Measurements from ENCODE around the gene RYR2. TPM values are rescaled to one million over a fixed set of nuclear protein-coding genes. Genes with fewer than 3 reads are reported as not detected.

RYR2 gene
- total and polyA plus RNA-seq, 9 donors = 2.3 to 4.7 (median 3.3) TPM

GRCh38 chr1:237542525-237543418 is 500.8 kb downstream of the RYR2 start:
- H3K4me3 ChIP-seq (ENCODE audit: low read length) = no peak overlapping the region
- WGBS (ENCODE audit: insufficient coverage) = 54% methylated on average over 3 of the region's 5 CpGs
- H3K27ac ChIP-seq (ENCODE audit: low read length) = no peak overlapping the region
- no peaks in the 10 kb centered on the region for H3K9me3 ChIP-seq (replicated peaks; ENCODE audit: control insufficient read depth, low read depth, low read length)
- H3K27me3 ChIP-seq (ENCODE audit: control insufficient read depth, insufficient read depth, low read length) = no peaks in the 10 kb centered on the region
- H3K36me3 ChIP-seq (ENCODE audit: control insufficient read depth, insufficient read depth, low read length) = no peaks in the 10 kb centered on the region
- H3K4me1 ChIP-seq (ENCODE audit: control insufficient read depth, insufficient read depth, low read length) = no peaks in the 10 kb centered on the region
- no peak for DNase-seq

GRCh38 chr1:237553078-237553477 is 511.1 kb downstream of the RYR2 start:
- DNase-seq = no peak
- no peaks in the 10 kb centered on the region for H3K36me3 ChIP-seq (ENCODE audit: control insufficient read depth, insufficient read depth, low read length)

GRCh38 chr1:237556911-237557310 is 514.9 kb downstream of the RYR2 start:
- DNase-seq = peak; percentile 4
- no peaks in the 10 kb centered on the region for H3K9me3 ChIP-seq (replicated peaks; ENCODE audit: control insufficient read depth, low read depth, low read length)
- no peaks in the 10 kb centered on the region for H3K4me1 ChIP-seq (ENCODE audit: control insufficient read depth, insufficient read depth, low read length)
- no peaks in the 10 kb centered on the region for H3K36me3 ChIP-seq (ENCODE audit: control insufficient read depth, insufficient read depth, low read length)
- H3K27ac ChIP-seq (ENCODE audit: low read length) = no peak overlapping the region
- WGBS (ENCODE audit: insufficient coverage) = 67% methylated on average over 1 of the region's 3 CpGs
- H3K4me3 ChIP-seq (ENCODE audit: low read length) = no peak overlapping the region
- H3K27me3 ChIP-seq (ENCODE audit: control insufficient read depth, insufficient read depth, low read length) = no peaks in the 10 kb centered on the region

More at GRCh38 chr1:237553078-237553477, 511.1 kb downstream of the RYR2 start:
- H3K4me3 ChIP-seq (ENCODE audit: low read length) = no peak overlapping the region
- no peaks in the 10 kb centered on the region for H3K4me1 ChIP-seq (ENCODE audit: control insufficient read depth, insufficient read depth, low read length)
- no CpG with 5 or more reads among the region's 1 CpG for WGBS (ENCODE audit: insufficient coverage)
- no peaks in the 10 kb centered on the region for H3K9me3 ChIP-seq (replicated peaks; ENCODE audit: control insufficient read depth, low read depth, low read length)
- H3K27ac ChIP-seq (ENCODE audit: low read length) = no peak overlapping the region
- H3K27me3 ChIP-seq (ENCODE audit: control insufficient read depth, insufficient read depth, low read length) = no peaks in the 10 kb centered on the region

GRCh38 chr1:237562242-237562823 is 520.3 kb downstream of the RYR2 start:
- peak; percentile 79 for DNase-seq
- H3K36me3 ChIP-seq (ENCODE audit: control insufficient read depth, insufficient read depth, low read length) = no peaks in the 10 kb centered on the region
- H3K4me1 ChIP-seq (ENCODE audit: control insufficient read depth, insufficient read depth, low read length) = no peaks in the 10 kb centered on the region
- H3K4me3 ChIP-seq (ENCODE audit: low read length) = no peak overlapping the region
- H3K9me3 ChIP-seq (replicated peaks; ENCODE audit: control insufficient read depth, low read depth, low read length) = no peaks in the 10 kb centered on the region
- 100% methylated on average over 1 of the region's 4 CpGs for WGBS (ENCODE audit: insufficient coverage)
- H3K27me3 ChIP-seq (ENCODE audit: control insufficient read depth, insufficient read depth, low read length) = no peaks in the 10 kb centered on the region
- H3K27ac ChIP-seq (ENCODE audit: low read length) = no peak overlapping the region

GRCh38 chr1:237565236-237565635 is 523.3 kb downstream of the RYR2 start:
- H3K27ac ChIP-seq (ENCODE audit: low read length) = no peak overlapping the region
- 54% methylated on average over 5 of the region's 7 CpGs for WGBS (ENCODE audit: insufficient coverage)
- no peak overlapping the region for H3K4me3 ChIP-seq (ENCODE audit: low read length)
- no peaks in the 10 kb centered on the region for H3K4me1 ChIP-seq (ENCODE audit: control insufficient read depth, insufficient read depth, low read length)
- no peak for DNase-seq
- no peaks in the 10 kb centered on the region for H3K36me3 ChIP-seq (ENCODE audit: control insufficient read depth, insufficient read depth, low read length)
- no peaks in the 10 kb centered on the region for H3K9me3 ChIP-seq (replicated peaks; ENCODE audit: control insufficient read depth, low read depth, low read length)
- H3K27me3 ChIP-seq (ENCODE audit: control insufficient read depth, insufficient read depth, low read length) = no peaks in the 10 kb centered on the region

- no peak for DNase-seq
- no peaks in the 10 kb centered on the region for H3K9me3 ChIP-seq (replicated peaks; ENCODE audit: control insufficient read depth, low read depth, low read length)
- no peaks in the 10 kb centered on the region for H3K4me1 ChIP-seq (ENCODE audit: control insufficient read depth, insufficient read depth, low read length)
- no peak overlapping the region for H3K4me3 ChIP-seq (ENCODE audit: low read length)
- 86% methylated on average over 14 of the region's 14 CpGs for WGBS (ENCODE audit: insufficient coverage)
- H3K27ac ChIP-seq (ENCODE audit: low read length) = no peak overlapping the region
- H3K36me3 ChIP-seq (ENCODE audit: control insufficient read depth, insufficient read depth, low read length) = no peaks in the 10 kb centered on the region
- H3K27me3 ChIP-seq (ENCODE audit: control insufficient read depth, insufficient read depth, low read length) = no peaks in the 10 kb centered on the region
These were observed 524.6 kb downstream of the RYR2 start for GRCh38 chr1:237566581-237566980.

- 96% methylated on average over 5 of the region's 9 CpGs for WGBS (ENCODE audit: insufficient coverage)
- Histone ChIP-seq H3K27me3 (ENCODE audit: control insufficient read depth, insufficient read depth, low read length) (no peaks in the 10 kb centered on the region), H3K4me1 (ENCODE audit: control insufficient read depth, insufficient read depth, low read length) (no peaks in the 10 kb centered on the region), H3K4me3 (ENCODE audit: low read length) (no peak overlapping the region), H3K27ac (ENCODE audit: low read length) (no peak overlapping the region), H3K9me3 (replicated peaks; ENCODE audit: control insufficient read depth, low read depth, low read length) (no peaks in the 10 kb centered on the region), H3K36me3 (ENCODE audit: control insufficient read depth, insufficient read depth, low read length) (no peaks in the 10 kb centered on the region)
- DNase-seq = no peak
These were observed 527.0 kb downstream of the RYR2 start for GRCh38 chr1:237568955-237569354.

GRCh38 chr1:237570530-237570929 is 528.5 kb downstream of the RYR2 start:
- no peaks in the 10 kb centered on the region for H3K9me3 ChIP-seq (replicated peaks; ENCODE audit: control insufficient read depth, low read depth, low read length)
- H3K4me1 ChIP-seq (ENCODE audit: control insufficient read depth, insufficient read depth, low read length) = no peaks in the 10 kb centered on the region
- no CpG with 5 or more reads among the region's 5 CpGs for WGBS (ENCODE audit: insufficient coverage)
- no peak overlapping the region for H3K4me3 ChIP-seq (ENCODE audit: low read length)
- H3K27ac ChIP-seq (ENCODE audit: low read length) = no peak overlapping the region
- no peak for DNase-seq
- no peaks in the 10 kb centered on the region for H3K27me3 ChIP-seq (ENCODE audit: control insufficient read depth, insufficient read depth, low read length)
- no peaks in the 10 kb centered on the region for H3K36me3 ChIP-seq (ENCODE audit: control insufficient read depth, insufficient read depth, low read length)

- no peak for DNase-seq
- H3K27ac ChIP-seq (ENCODE audit: low read length) = no peak overlapping the region
- no peaks in the 10 kb centered on the region for H3K36me3 ChIP-seq (ENCODE audit: control insufficient read depth, insufficient read depth, low read length)
- no peak overlapping the region for H3K4me3 ChIP-seq (ENCODE audit: low read length)
- 0% methylated on average over 1 of the region's 2 CpGs for WGBS (ENCODE audit: insufficient coverage)
- H3K4me1 ChIP-seq (ENCODE audit: control insufficient read depth, insufficient read depth, low read length) = no peaks in the 10 kb centered on the region
- H3K9me3 ChIP-seq (replicated peaks; ENCODE audit: control insufficient read depth, low read depth, low read length) = peaks cover 8% of the 10 kb centered on the region
- H3K27me3 ChIP-seq (ENCODE audit: control insufficient read depth, insufficient read depth, low read length) = no peaks in the 10 kb centered on the region
These were observed 532.6 kb downstream of the RYR2 start for GRCh38 chr1:237574536-237574935.

GRCh38 chr1:237578540-237578939 is 536.6 kb downstream of the RYR2 start:
- Histone ChIP-seq H3K4me3 (ENCODE audit: low read length) (no peak overlapping the region), H3K27me3 (ENCODE audit: control insufficient read depth, insufficient read depth, low read length) (no peaks in the 10 kb centered on the region), H3K4me1 (ENCODE audit: control insufficient read depth, insufficient read depth, low read length) (no peaks in the 10 kb centered on the region), H3K36me3 (ENCODE audit: control insufficient read depth, insufficient read depth, low read length) (no peaks in the 10 kb centered on the region), H3K9me3 (replicated peaks; ENCODE audit: control insufficient read depth, low read depth, low read length) (peaks cover 12% of the 10 kb centered on the region), H3K27ac (ENCODE audit: low read length) (no peak overlapping the region)
- DNase-seq = no peak
- no CpG with 5 or more reads among the region's 3 CpGs for WGBS (ENCODE audit: insufficient coverage)
